ENCODE measurements around the gene ECEL1.

- TF ChIP-seq POLR2AphosphoS5 (IDR thresholded peaks at IDR 0.05) = no peak
- no peak for TF ChIP-seq CTCF (IDR thresholded peaks at IDR 0.05)
- TF ChIP-seq POLR2A (IDR thresholded peaks at IDR 0.05) = no peak
- TF ChIP-seq EP300 (IDR thresholded peaks at IDR 0.05) = no peak
Observed at GRCh38 chr2:232493701-232494474, 6.3 kb upstream of the ECEL1 start.
